ENCODE results near the gene PGAP1. TPM values are rescaled to one million over a fixed set of nuclear protein-coding genes. Genes with fewer than 3 reads are reported as not detected.
A peak's percentile ranks its signal among the peaks of the same experiment; 100 is the strongest.

PGAP1 gene
- total RNA-seq, 1 donor from 2014 or later = 12.3 TPM

GRCh38 chr2:196839574-196839973 is 86.9 kb downstream of the PGAP1 start:
- Mint-ChIP-seq H3K27ac (ENCODE audit: unreplicated experiment) (no peak overlapping the region), H3K27me3 (ENCODE audit: low read depth) (no peaks in the 10 kb centered on the region), H3K4me3 (ENCODE audit: unreplicated experiment) (no peak overlapping the region), H3K9me3 (ENCODE audit: low read depth) (no peaks in the 10 kb centered on the region), H3K4me1 (ENCODE audit: low read depth) (peaks cover 6% of the 10 kb centered on the region), H3K36me3 (ENCODE audit: low read depth) (peaks cover 5% of the 10 kb centered on the region)
- DNase-seq (ENCODE audit: low spot score) = no peak
- no peak for TF ChIP-seq CTCF (IDR thresholded peaks at IDR 0.05)

DNA sequence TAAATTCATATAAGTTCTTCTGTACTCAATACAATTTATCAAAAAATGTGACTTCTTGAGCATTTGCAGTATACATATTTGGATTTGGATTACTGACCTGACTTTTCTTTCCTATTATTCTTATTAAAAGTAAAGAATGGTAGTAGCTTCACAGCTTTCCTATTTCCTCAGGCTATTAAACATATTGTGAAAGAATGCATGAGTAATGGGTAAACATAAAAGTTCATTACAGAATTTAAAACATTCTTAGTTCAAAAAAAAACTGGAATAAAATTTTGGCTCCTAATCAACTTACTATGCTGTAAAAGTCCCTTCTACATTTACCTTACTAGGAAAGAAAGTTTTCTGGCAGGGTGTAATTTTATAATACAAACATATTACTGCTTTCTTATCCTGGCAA is 90.1 kb downstream of the PGAP1 start:
- TF ChIP-seq CTCF (IDR thresholded peaks at IDR 0.05) = no peak
- Mint-ChIP-seq H3K27ac (ENCODE audit: unreplicated experiment) (no peak overlapping the region), H3K9me3 (ENCODE audit: low read depth) (no peaks in the 10 kb centered on the region), H3K4me1 (ENCODE audit: low read depth) (peaks cover 6% of the 10 kb centered on the region), H3K4me3 (ENCODE audit: unreplicated experiment) (no peak overlapping the region), H3K36me3 (ENCODE audit: low read depth) (peaks cover 5% of the 10 kb centered on the region), H3K27me3 (ENCODE audit: low read depth) (no peaks in the 10 kb centered on the region)
- no peak for DNase-seq (ENCODE audit: low spot score)

DNA sequence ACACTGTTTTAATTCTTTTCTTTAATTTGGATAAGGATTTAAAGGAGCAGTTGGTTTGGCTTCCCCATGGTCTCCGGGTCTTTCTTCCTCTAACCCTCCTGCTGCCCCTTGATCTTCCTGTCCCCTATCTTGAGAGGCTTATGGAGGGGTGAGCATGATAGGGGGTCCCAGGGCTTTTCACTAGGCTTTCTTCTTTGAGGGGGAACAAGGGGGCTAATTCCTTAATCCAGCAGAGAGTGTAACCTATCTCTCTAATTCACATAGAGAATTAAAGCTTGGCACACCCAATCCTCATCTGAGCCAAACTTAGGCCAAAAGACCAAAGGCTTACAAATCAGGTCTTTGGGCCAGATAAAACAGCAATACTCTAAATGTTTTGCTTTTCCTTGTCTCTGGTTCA is 95.8 kb downstream of the PGAP1 start:
- TF ChIP-seq CTCF (IDR thresholded peaks at IDR 0.05) = no peak
- Mint-ChIP-seq H3K9me3 (ENCODE audit: low read depth) (no peaks in the 10 kb centered on the region), H3K27me3 (ENCODE audit: low read depth) (no peaks in the 10 kb centered on the region), H3K36me3 (ENCODE audit: low read depth) (no peaks in the 10 kb centered on the region), H3K27ac (ENCODE audit: unreplicated experiment) (no peak overlapping the region), H3K4me1 (ENCODE audit: low read depth) (no peaks in the 10 kb centered on the region), H3K4me3 (ENCODE audit: unreplicated experiment) (no peak overlapping the region)
- DNase-seq (ENCODE audit: low spot score) = no peak

DNA sequence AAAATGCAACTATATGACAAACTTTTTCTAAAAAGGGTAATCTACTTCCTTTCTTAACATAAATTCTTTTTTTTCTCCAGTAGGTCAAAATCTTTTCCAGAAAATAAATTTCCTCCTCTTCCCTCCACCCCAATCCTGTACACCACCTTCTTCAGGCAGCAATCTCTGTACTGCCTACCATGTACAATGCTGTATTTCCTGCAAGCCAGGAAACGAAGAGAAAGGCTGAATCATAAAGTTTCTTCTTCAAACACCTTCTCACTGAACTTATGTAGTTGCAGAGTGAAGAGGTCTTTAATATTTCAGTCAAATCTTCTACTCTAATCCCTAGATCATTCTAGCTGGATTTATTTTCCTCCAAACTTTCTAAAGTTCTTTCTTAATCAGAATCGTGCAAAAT is 99.2 kb downstream of the PGAP1 start:
- Mint-ChIP-seq H3K4me1 (ENCODE audit: low read depth) (peaks cover 21% of the 10 kb centered on the region), H3K4me3 (ENCODE audit: unreplicated experiment) (no peak overlapping the region), H3K9me3 (ENCODE audit: low read depth) (no peaks in the 10 kb centered on the region), H3K36me3 (ENCODE audit: low read depth) (no peaks in the 10 kb centered on the region), H3K27me3 (ENCODE audit: low read depth) (no peaks in the 10 kb centered on the region), H3K27ac (ENCODE audit: unreplicated experiment) (no peak overlapping the region)
- no peak for DNase-seq (ENCODE audit: low spot score)
- no peak for TF ChIP-seq CTCF (IDR thresholded peaks at IDR 0.05)

- peaks cover 7% of the 10 kb centered on the region for H3K9me3 Mint-ChIP-seq (ENCODE audit: low read depth)
- H3K4me1 Mint-ChIP-seq (ENCODE audit: low read depth) = peaks cover 21% of the 10 kb centered on the region
- no peak overlapping the region for H3K4me3 Mint-ChIP-seq (ENCODE audit: unreplicated experiment)
- DNase-seq (ENCODE audit: low spot score) = no peak
- no peaks in the 10 kb centered on the region for H3K27me3 Mint-ChIP-seq (ENCODE audit: low read depth)
- TF ChIP-seq CTCF (IDR thresholded peaks at IDR 0.05) = no peak
- H3K27ac Mint-ChIP-seq (ENCODE audit: unreplicated experiment) = peak overlapping the region; percentile 82
- H3K36me3 Mint-ChIP-seq (ENCODE audit: low read depth) = peaks cover 2% of the 10 kb centered on the region
These were observed 102.6 kb downstream of the PGAP1 start for GRCh38 chr2:196823750-196824522.

Data from chondrocyte (in vitro differentiated cells).